Mesothelial cell of epicardium (in vitro differentiated cells): ENCODE data around the gene RAPGEF1. TPM values are rescaled to one million over a fixed set of nuclear protein-coding genes. Genes with fewer than 3 reads are reported as not detected.

Source experiments
- DNase-seq, 2 experiments: peaks; one replicate each; pipeline ENCODE4 v3.0.0; 2021; ENCODE audit warnings: low spot score in 2 of 2; ENCODE audit not compliant: unreplicated experiment in 2 of 2
- H3K27ac Mint-ChIP-seq: 2 replicates; pipeline ENCODE4 v1.8.0; 2021; ENCODE audit warnings: mixed read lengths
- H3K27me3 Mint-ChIP-seq: 2 replicates; pipeline ENCODE4 v1.8.0; 2021; ENCODE audit warnings: low read depth, mixed read lengths
- H3K36me3 Mint-ChIP-seq: 2 replicates; pipeline ENCODE4 v1.8.0; 2021; ENCODE audit warnings: mixed read lengths
- H3K4me1 Mint-ChIP-seq: 2 replicates; pipeline ENCODE4 v1.8.0; 2021; ENCODE audit warnings: mixed read lengths
- H3K4me3 Mint-ChIP-seq: 2 replicates; pipeline ENCODE4 v1.8.0; 2021; ENCODE audit warnings: mild to moderate bottlenecking, moderate library complexity, mixed read lengths
- H3K9me3 Mint-ChIP-seq: 2 replicates; pipeline ENCODE4 v1.8.0; 2021; ENCODE audit warnings: mixed read lengths
- CTCF ChIP-seq: fragments of 200-600 bp; sonication (generic); IDR thresholded peaks from one replicate; pipeline ENCODE4 v1.5.0; 2021; ENCODE audit warnings: antibody characterized with exemption; ENCODE audit not compliant: unreplicated experiment
- total RNA-seq: library from RNA; stranded (reverse); gene quantifications from 3 replicates; pipeline ENCODE4 v1.2.1, GENCODE V29; 2021

Gene RAPGEF1
- total RNA-seq, 1 donor from 2014 or later: 50.4 TPM

DNA sequence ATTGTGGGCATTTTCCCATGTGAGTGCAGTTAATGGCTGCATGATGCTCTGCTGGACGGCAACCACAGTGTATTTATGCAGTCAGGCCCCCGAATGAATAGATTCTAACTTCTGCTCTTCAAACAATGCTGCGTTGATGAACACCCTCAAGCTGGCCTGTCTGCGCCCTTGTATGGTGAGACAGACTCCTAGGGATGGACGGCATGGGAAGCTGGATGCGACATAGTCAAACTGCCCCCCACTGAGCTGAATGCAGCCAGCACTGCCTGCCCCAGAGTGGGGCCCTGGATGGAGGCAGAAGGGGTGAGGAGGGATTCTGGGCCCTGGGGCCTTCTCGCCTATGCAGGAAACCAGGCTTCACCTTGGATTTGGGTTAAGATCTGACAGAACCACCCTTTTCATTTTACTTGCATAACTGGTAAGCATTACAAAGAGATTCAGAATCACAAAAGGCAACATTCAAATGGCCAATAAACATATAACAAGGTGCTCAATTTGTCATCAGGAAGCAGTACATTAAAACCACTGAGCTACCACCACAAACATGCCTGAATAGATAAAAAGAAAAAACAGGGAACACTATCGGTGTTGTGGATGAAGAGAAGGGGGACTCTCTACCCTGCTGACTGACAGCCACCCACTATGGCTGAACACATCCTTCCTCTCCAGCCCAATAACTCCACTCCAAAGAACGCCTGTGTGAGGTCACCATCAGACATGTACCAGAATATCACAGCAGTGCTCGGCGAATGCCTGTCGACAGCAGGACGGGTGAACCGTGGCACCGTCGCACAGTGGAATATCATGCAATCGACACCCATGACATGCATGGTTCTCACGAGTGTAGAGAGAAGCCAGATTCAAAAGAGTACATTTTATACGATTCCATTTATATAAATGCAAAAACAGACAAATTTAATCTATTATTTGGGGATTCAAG is 79.1 kb downstream of the RAPGEF1 start:
- H3K4me1 Mint-ChIP-seq: peaks cover 21% of the 10 kb centered on the region

DNA sequence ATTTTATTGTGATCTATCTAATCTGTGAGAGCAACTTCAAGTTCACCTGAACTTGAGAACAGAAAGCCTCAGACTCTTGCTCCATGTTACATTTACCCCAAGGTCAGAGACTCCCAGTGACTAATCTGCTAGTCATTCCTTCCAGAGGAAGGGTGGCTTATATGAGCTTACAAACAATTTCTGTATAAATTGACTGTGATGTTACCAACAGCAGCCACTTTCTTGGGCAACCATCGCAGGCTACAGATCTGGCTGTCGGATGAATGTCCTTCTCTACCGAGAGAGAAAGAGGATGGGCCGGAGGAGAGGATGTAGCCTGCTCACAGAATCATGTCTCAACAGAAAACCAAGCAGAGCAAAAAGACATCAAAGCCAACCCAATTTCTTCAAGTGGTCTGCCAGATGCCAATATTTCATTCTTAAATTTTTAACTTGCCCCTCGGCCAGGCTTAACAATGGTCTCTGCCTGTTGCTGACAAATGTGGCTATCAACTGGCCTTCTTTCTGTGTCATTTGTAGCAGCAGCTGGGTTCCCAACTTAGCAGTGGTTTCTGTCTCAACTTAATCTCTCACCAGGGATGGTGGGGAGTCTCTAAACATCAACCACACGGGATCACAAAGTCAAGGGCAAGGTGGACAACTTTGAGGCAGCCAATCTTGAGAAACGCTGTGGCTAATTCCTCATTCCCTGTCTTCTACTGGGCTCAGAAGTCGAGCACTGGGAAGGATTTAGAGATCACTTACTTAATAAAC is 81.3 kb downstream of the RAPGEF1 start:
- peak overlapping the region; percentile 44 for H3K27ac Mint-ChIP-seq

More for the DNA sequence above, 79.1 kb downstream of the RAPGEF1 start:
- Mint-ChIP-seq H3K9me3 (peaks cover 20% of the 10 kb centered on the region), H3K4me3 (no peak overlapping the region), H3K27ac (no peak overlapping the region), H3K36me3 (peaks cover 17% of the 10 kb centered on the region), H3K27me3 (no peaks in the 10 kb centered on the region)
- no peak for DNase-seq
- no peak for TF ChIP-seq CTCF

GRCh38 chr9:131657940-131658339 is 81.9 kb downstream of the RAPGEF1 start:
- no peak for DNase-seq
- Mint-ChIP-seq H3K27me3 (no peaks in the 10 kb centered on the region), H3K27ac (peak overlapping the region; percentile 44), H3K9me3 (no peaks in the 10 kb centered on the region), H3K4me3 (no peak overlapping the region), H3K36me3 (no peaks in the 10 kb centered on the region), H3K4me1 (peaks cover 21% of the 10 kb centered on the region)
- no peak for TF ChIP-seq CTCF

More for the DNA sequence above, 81.3 kb downstream of the RAPGEF1 start:
- H3K4me3 Mint-ChIP-seq: no peak overlapping the region
- H3K27me3 Mint-ChIP-seq: no peaks in the 10 kb centered on the region
- TF ChIP-seq CTCF: no peak
- H3K9me3 Mint-ChIP-seq: no peaks in the 10 kb centered on the region
- H3K36me3 Mint-ChIP-seq: peaks cover 2% of the 10 kb centered on the region
- H3K4me1 Mint-ChIP-seq: peaks cover 21% of the 10 kb centered on the region
- no peak for DNase-seq

DNA sequence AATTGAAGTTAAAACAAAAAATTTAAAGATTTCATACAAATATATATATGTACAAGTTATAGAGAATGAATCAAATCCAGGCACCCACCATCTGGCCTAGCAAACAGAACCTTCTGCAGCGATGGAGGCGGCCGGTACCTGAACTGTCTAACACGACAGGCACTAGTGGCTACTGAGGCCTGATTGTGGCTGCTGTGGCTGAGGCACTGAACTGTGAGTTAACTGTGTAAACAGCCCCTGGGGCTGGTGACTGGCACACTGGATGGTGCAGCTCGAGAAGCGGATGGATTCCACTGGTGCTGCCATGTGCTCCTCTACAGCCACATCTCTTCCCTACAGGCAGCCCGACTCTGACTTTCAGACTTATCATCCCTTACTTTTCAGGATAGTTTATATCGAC is 82.4 kb downstream of the RAPGEF1 start:
- no peaks in the 10 kb centered on the region for H3K27me3 Mint-ChIP-seq
- no peaks in the 10 kb centered on the region for H3K9me3 Mint-ChIP-seq
- no peaks in the 10 kb centered on the region for H3K36me3 Mint-ChIP-seq
- DNase-seq: no peak
- H3K4me3 Mint-ChIP-seq: no peak overlapping the region
- no peak for TF ChIP-seq CTCF
- peaks cover 21% of the 10 kb centered on the region for H3K4me1 Mint-ChIP-seq
- no peak overlapping the region for H3K27ac Mint-ChIP-seq

DNA sequence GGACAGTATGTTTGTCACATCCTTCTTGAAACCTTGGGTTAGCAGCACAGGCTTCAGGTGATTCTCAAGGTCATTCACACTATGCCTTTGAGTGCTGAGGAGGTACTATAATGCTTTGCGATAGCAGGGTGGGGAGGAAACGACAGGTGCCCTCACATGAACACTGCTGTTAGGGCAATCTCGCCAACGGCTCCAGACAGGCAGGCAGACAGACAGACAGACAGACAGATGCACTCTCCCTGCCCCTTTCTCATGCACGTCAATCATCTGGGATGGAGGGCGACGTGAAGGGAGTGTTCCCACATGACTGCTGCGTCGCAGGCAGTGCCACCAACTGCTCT is 82.9 kb downstream of the RAPGEF1 start:
- no peak for DNase-seq
- Mint-ChIP-seq H3K36me3 (no peaks in the 10 kb centered on the region), H3K4me3 (no peak overlapping the region), H3K27ac (peak overlapping the region; percentile 11), H3K4me1 (peaks cover 21% of the 10 kb centered on the region), H3K27me3 (no peaks in the 10 kb centered on the region), H3K9me3 (no peaks in the 10 kb centered on the region)
- TF ChIP-seq CTCF: no peak
